GM13976 (cell line): ENCODE data around the gene DBH.

Source experiments
- DNase-seq: peaks from one replicate; pipeline ENCODE4 v3.0.0; 2012; ENCODE audit warnings: low spot score
- in situ Hi-C: fragments of 300-500 bp; cut with MboI; formaldehyde crosslinking; loops from one replicate; pipeline ENCODE4 v1.12.0; 2022; ENCODE audit warnings: low sequenced_read_pairs, mixed read lengths, inconsistent platforms; ENCODE audit not compliant: unreplicated experiment
- TF ChIP-seq, protein P1 (sequence below): IDR thresholded peaks from 2 replicates; pipeline ENCODE4 v1.5.1; 2012; ENCODE audit warnings: borderline replicate concordance, mild to moderate bottlenecking; ENCODE audit not compliant: insufficient read depth; ENCODE audit errors: extremely low read depth, missing control alignments, control extremely low read depth

DBH gene

DNA sequence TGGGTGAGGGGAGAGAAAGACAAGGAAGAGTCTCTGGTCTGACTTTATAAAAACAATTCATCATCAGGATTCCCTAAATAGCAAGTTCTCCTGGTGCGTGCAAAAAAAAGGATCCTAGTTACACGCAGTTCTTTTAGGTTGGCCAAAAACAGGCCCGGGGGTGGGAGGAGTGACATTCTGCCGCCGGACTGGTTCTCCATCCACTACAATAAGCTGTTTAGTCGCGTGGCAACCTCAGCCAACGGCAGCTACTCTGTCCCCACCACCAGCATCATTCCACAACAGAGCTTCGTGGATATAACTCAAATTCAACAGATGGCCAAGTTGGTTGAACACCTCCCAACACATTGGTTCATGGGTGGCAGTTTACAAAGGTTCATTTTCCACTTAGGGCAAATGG, 24.1 kb upstream of the DBH start:
- DNase-seq: no peak
- in situ Hi-C loops: no loop called here
- TF ChIP-seq, protein P1, sequence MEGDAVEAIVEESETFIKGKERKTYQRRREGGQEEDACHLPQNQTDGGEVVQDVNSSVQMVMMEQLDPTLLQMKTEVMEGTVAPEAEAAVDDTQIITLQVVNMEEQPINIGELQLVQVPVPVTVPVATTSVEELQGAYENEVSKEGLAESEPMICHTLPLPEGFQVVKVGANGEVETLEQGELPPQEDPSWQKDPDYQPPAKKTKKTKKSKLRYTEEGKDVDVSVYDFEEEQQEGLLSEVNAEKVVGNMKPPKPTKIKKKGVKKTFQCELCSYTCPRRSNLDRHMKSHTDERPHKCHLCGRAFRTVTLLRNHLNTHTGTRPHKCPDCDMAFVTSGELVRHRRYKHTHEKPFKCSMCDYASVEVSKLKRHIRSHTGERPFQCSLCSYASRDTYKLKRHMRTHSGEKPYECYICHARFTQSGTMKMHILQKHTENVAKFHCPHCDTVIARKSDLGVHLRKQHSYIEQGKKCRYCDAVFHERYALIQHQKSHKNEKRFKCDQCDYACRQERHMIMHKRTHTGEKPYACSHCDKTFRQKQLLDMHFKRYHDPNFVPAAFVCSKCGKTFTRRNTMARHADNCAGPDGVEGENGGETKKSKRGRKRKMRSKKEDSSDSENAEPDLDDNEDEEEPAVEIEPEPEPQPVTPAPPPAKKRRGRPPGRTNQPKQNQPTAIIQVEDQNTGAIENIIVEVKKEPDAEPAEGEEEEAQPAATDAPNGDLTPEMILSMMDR: no peak

DNA sequence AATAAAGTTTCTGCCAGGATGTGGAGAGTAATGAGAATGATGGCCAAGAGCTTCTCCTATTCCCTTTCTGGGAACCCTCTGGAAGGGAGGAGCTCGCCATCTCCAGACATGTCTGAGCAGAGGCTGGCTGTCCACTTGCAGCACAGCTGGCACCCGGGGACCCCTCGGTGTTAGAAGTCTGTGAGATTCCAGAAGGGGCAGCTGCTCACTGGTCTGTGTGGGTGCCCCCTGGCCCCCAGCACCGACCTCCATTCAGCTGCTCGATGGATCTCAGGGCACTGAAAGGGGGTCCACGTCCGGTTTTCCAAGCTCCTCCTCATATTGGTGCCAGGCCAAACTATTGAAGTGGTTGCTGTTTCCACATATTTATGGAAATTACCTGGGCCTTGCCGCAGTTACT, 23.3 kb upstream of the DBH start:
- in situ Hi-C loops: no loop called here
- TF ChIP-seq, protein P1: no peak
- DNase-seq: no peak

DNA sequence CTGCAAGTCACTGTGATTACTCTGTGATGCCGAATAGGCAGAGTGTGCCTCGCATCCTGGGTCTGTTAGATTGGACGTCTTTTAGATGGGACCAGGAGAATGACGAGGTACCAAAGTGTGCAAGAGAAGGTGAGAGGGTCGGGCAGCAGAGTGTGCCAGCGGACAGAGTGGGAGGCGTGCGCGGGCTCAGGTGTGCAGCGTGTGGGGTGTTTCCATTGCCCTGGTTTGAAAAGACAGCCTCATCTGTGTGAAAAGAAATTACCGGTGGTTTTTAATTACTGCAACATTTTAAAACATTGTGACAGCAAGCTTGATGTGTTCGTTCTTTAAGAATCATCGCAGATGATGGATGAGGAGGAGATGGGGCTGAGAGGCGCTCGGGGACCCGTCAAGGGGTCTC, 22.7 kb upstream of the DBH start:
- in situ Hi-C loops: no loop called here

DNA sequence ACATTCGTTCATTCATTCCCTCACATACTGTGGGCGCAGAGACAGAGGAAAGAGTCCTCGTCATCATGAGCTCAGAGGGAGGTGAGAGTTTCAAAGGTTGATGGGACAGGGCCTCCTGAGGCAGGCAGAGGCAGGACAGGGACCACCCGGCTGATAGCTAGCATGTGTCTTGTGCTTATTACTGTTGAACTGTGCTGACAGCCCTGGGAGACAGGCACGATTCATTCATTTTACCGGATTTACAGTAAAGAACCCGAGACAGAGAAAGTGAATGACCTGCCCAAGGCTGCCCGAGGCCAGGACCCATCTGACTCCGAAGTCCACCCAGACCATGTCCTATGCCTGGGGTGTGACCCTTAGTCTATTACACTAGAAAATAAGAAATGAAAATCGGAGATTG, 22.1 kb upstream of the DBH start:
- TF ChIP-seq, protein P1: no peak
- DNase-seq: no peak
- in situ Hi-C loops: no loop called here

More for the DNA sequence above, 22.7 kb upstream of the DBH start:
- TF ChIP-seq, protein P1: no peak
- DNase-seq: no peak

DNA sequence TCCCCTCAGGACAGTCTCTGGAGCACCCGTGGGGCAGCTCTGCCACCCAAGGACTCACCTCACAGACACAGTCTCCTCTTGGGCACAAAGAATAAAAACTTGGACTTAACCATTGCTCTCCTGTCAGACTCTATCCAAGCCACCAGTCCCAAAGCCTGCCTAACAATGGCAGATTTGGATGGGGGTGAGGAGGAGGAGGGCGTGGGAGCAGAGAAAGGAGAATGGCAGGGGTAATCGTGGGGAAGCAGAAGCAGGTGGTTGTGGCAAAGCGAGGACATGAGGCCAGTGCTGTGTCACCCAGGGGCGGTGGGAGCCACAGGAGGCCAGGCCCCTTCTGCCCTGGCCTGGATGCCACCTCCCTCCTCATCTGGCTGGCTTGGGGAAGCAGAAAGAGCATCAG, 21.5 kb upstream of the DBH start:
- no peak for DNase-seq
- TF ChIP-seq, protein P1: no peak
- in situ Hi-C loops: no loop called here

DNA sequence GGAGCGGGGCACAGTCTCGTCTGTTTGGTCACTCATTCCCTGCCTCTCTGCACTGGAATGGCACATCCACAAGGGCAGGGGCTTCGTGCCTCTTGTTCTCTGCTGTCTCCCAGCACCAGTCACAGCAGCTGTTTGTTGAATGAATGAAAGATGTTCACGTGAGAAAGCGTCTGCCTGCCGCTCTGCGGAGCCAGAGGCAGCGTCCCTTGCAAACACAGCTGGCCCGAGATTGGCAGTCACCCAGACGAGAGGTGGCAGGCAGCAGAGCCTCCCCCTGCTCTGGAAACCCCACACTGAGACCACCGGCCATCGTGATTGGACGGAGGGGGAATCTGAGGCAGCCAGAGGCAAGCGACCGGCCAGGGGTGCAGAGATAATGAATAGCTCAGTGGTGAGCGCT, 21.0 kb upstream of the DBH start:
- DNase-seq: no peak
- in situ Hi-C loops: no loop called here
- TF ChIP-seq, protein P1: no peak

DNA sequence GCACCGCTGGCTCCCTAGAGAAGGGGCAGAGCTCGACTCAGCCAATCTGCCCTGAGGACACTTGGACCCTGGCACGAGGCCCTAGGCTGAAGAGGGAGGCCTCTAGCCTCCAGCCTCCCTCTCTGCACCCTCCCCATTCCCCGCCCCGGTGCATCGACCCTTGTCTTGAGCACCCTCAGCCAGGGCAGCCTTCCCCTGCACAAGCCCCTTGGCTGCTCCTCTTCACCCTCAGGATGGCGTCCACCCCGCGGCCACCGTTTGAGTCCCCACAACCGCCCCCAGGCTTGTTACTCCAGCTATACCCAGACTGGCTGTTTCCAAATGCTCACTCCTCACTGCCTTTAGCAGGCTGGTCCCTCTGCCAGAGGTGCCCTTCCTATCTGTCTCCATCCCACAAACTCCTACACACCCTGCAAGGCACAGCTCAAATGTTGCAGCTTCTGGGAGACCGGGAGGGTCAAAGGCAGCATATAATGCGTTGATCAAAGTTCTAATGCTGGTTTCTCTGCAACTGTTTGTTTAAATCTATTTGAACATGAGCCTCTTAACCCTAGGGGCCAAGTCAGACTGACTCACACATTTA, 20.5 kb upstream of the DBH start:
- DNase-seq: no peak
- TF ChIP-seq, protein P1: no peak
- in situ Hi-C loops: no loop called here
